GM21526 (cell line): Measurements from ENCODE around the gene LINC01488.

Experiments
- ATAC-seq: cut with Tn5 transposase; IDR thresholded peaks from one replicate; pipeline ENCODE4 v1.9.1; 2021; ENCODE audit warnings: moderate library complexity; ENCODE audit not compliant: unreplicated experiment, low FRiP score

LINC01488 gene

DNA sequence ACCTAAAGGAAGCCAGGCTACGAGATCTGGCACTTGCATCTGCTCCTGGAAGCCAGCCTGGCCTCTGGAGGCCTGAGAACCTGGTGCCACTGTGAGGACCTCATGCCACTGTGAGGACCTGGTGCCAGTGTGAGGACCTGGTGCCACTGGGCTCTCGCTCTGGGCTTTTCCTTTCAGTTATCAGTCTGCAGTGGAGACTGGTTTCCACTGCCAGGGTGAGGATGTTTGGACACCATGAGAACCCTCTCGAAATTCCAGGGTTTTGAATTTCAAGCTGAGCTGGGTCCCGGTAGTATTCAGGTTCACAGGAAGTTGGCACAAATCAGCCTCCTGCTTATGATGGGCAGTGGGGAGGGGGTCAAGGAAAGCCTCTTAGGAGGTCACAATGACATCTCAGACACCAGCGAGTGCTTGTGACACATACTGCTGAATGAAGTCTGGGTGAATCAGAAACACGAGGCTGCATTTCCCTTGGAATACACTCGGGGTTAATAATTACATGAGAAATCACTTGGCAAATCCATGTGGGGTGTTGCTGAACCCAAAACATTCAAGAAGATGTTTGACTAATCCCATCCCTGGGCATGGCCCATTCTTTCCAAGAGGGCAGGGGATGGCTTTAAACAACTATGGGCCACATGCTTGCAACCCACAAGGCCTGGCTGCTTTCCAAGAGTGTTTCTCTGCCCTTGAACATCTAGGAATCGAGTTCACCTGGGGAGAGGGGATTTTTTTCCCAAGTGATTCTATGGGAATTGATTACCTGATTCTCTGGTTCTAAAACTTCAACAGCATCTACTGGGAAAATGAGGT, 60.2 kb downstream of the LINC01488 start:
- ATAC-seq, result no peak

- ATAC-seq, result no peak
Measured at GRCh38 chr11:69542314-69543168, 61.1 kb downstream of the LINC01488 start.
